GM23248 (cell line): ENCODE measurements around the gene ALDH8A1. TPM values are rescaled to one million over a fixed set of nuclear protein-coding genes. Genes with fewer than 3 reads are reported as not detected.

ENCODE experiments used
- DNase-seq: peaks from one replicate; pipeline ENCODE4 v3.0.0-alpha.2; 2015
- H2AFZ ChIP-seq: fragments of 200-600 bp; sonication (generic); 2 replicates; pipeline ENCODE4 v1.6.1; 2016; ENCODE audit warnings: antibody characterized with exemption
- H3F3A ChIP-seq: fragments of 200-600 bp; sonication (generic); 2 replicates; pipeline ENCODE4 v1.6.1; 2016; ENCODE audit warnings: mild to moderate bottlenecking, antibody characterized with exemption, mixed run types; ENCODE audit not compliant: insufficient read depth
- H3K27ac ChIP-seq: fragments of 200-600 bp; sonication (generic); 2 replicates; pipeline ENCODE4 v1.5.1; 2016; ENCODE audit warnings: mild to moderate bottlenecking
- H3K27me3 ChIP-seq: fragments of 200-600 bp; sonication (generic); replicated peaks from 2 replicates; pipeline ENCODE4 v1.6.1; 2016; ENCODE audit warnings: mild to moderate bottlenecking; ENCODE audit not compliant: insufficient read depth
- H3K36me3 ChIP-seq: fragments of 200-600 bp; sonication (generic); 2 replicates; pipeline ENCODE4 v1.6.1; 2016; ENCODE audit warnings: low read depth, mild to moderate bottlenecking
- H3K4me1 ChIP-seq: fragments of 200-600 bp; sonication (generic); 2 replicates; pipeline ENCODE4 v1.6.1; 2016; ENCODE audit warnings: mild to moderate bottlenecking; ENCODE audit not compliant: insufficient read depth
- H3K4me2 ChIP-seq: fragments of 200-600 bp; sonication (generic); one replicate; pipeline ENCODE4 v1.6.1; 2016; ENCODE audit warnings: mild to moderate bottlenecking; ENCODE audit not compliant: unreplicated experiment
- H3K4me3 ChIP-seq: fragments of 200-600 bp; sonication (generic); 2 replicates; pipeline ENCODE4 v1.5.1; 2016; ENCODE audit warnings: mild to moderate bottlenecking
- H3K79me2 ChIP-seq: fragments of 200-600 bp; sonication (generic); 2 replicates; pipeline ENCODE4 v1.6.1; 2016; ENCODE audit warnings: mild to moderate bottlenecking; ENCODE audit not compliant: insufficient read depth
- H3K9ac ChIP-seq: fragments of 200-600 bp; sonication (generic); 2 replicates; pipeline ENCODE4 v1.6.1; 2016; ENCODE audit warnings: mild to moderate bottlenecking
- H3K9me2 ChIP-seq: fragments of 200-600 bp; sonication (generic); 2 replicates; pipeline ENCODE4 v1.6.1; 2016; ENCODE audit warnings: mixed run types, mild to moderate bottlenecking, moderate library complexity; ENCODE audit not compliant: insufficient read depth
- H3K9me3 ChIP-seq: fragments of 200-600 bp; sonication (generic); one replicate; pipeline ENCODE4 v1.6.1; 2017; ENCODE audit warnings: low read depth
- H4K20me1 ChIP-seq: fragments of 200-600 bp; sonication (generic); 2 replicates; pipeline ENCODE4 v1.6.0; 2016; ENCODE audit not compliant: insufficient read depth
- EZH2 ChIP-seq: fragments of 200-600 bp; sonication (generic); IDR thresholded peaks from 2 replicates; pipeline ENCODE4 v1.6.1; 2018; ENCODE audit warnings: antibody characterized with exemption, mild to moderate bottlenecking; ENCODE audit not compliant: insufficient read depth, poor library complexity, severe bottlenecking
- EZH2phosphoT487 ChIP-seq: fragments of 200-600 bp; sonication (generic); IDR thresholded peaks from 2 replicates; pipeline ENCODE4 v1.6.1; 2018; ENCODE audit warnings: antibody characterized with exemption, moderate library complexity, mild to moderate bottlenecking, low read depth; ENCODE audit not compliant: insufficient read depth
- WGBS, 2 experiments: methylation state at CpG; one replicate each; pipeline ENCODE4 v1.1.6; 2015 to 2017; ENCODE audit warnings: low lambda C conversion rate in 2 of 2, low coverage in 1 of 2; ENCODE audit errors: missing lambda C conversion rate in 2 of 2; 5-methylcytosine and 5-hydroxymethylcytosine counted together
- in situ Hi-C: fragments of 300-500 bp; cut with MboI; formaldehyde crosslinking; loops from 2 replicates; pipeline ENCODE4 v1.15.0; 2020
- polyA plus RNA-seq: library from polyadenylated mRNA; unstranded; fragments of >200 nt; fragmentation: Nextera tagmentation; extraction: Ambion mirVana; gene quantifications from 2 replicates; pipeline ENCODE4 v1.2.1, GENCODE V29; 2016
- total RNA-seq: library from RNA; depleted of rRNA; stranded (reverse); fragments of >200 nt; shearing (Covaris generic); gene quantifications from 2 replicates; pipeline ENCODE4 v1.2.3, GENCODE V29; 2014

Gene ALDH8A1
- total and polyA plus RNA-seq, 2 experiments from 2014 or later: not detected

- H4K20me1 ChIP-seq: no peaks in the 10 kb centered on the region
- H3K9me2 ChIP-seq: no peaks in the 10 kb centered on the region
- no peak overlapping the region for H2AFZ ChIP-seq
- in situ Hi-C loops: no loop called here
- no peaks in the 10 kb centered on the region for H3F3A ChIP-seq
- no peak overlapping the region for H3K27ac ChIP-seq
- no peak for DNase-seq
- no peaks in the 10 kb centered on the region for H3K36me3 ChIP-seq
- 72 to 82% methylated on average over 2 of the region's 2 CpGs for WGBS, 2 experiments
- no peaks in the 10 kb centered on the region for H3K9me3 ChIP-seq
- H3K9ac ChIP-seq: no peak overlapping the region
- TF ChIP-seq EZH2phosphoT487: no peak
- TF ChIP-seq EZH2: no peak
- H3K4me2 ChIP-seq: no peak overlapping the region
- no peaks in the 10 kb centered on the region for H3K4me1 ChIP-seq
- H3K79me2 ChIP-seq: no peaks in the 10 kb centered on the region
- H3K27me3 ChIP-seq: no peaks in the 10 kb centered on the region
- no peak overlapping the region for H3K4me3 ChIP-seq
Measured at GRCh38 chr6:134896910-134897309, 53.0 kb downstream of the ALDH8A1 start.

GRCh38 chr6:134894800-134895199 lies 55.1 kb downstream of the ALDH8A1 start:
- Histone ChIP-seq H2AFZ (no peak overlapping the region), H3K9me3 (no peaks in the 10 kb centered on the region), H3K9me2 (no peaks in the 10 kb centered on the region), H3K4me1 (no peaks in the 10 kb centered on the region), H3F3A (no peaks in the 10 kb centered on the region), H3K4me2 (no peak overlapping the region), H4K20me1 (no peaks in the 10 kb centered on the region), H3K27ac (no peak overlapping the region), H3K27me3 (no peaks in the 10 kb centered on the region), H3K36me3 (no peaks in the 10 kb centered on the region), H3K9ac (no peak overlapping the region), H3K4me3 (no peak overlapping the region), H3K79me2 (no peaks in the 10 kb centered on the region)
- 29 to 40% methylated on average over 1 of the region's 1 CpG for WGBS, 2 experiments
- no peak for DNase-seq
- in situ Hi-C loops: no loop called here
- no peak for TF ChIP-seq EZH2phosphoT487
- no peak for TF ChIP-seq EZH2

DNA sequence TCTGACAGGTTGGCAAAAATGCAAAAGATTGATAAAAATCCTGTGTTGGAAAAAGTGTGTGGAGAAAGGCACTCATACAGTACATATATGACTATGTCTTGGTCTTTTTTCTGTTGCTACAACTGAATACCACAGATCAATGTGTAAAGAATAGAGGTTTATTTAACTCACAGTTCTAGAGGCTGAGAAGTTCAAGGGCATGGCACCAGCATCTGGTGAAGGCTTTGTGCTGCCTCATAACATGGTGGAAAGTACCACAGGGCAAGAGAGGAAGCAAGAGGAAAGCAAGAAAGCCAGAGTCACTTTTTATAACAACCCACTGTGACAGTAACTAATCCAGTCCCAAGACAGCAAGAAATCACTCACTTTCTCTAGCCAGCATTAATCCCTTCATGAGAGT lies 57.5 kb downstream of the ALDH8A1 start:
- H2AFZ ChIP-seq: no peak overlapping the region
- no peak for DNase-seq
- H3K36me3 ChIP-seq: no peaks in the 10 kb centered on the region
- H3K27me3 ChIP-seq: no peaks in the 10 kb centered on the region
- no peaks in the 10 kb centered on the region for H3K9me2 ChIP-seq
- H3K9ac ChIP-seq: no peak overlapping the region
- H3K4me1 ChIP-seq: no peaks in the 10 kb centered on the region
- H3F3A ChIP-seq: no peaks in the 10 kb centered on the region
- no peaks in the 10 kb centered on the region for H3K9me3 ChIP-seq
- no peak overlapping the region for H3K4me2 ChIP-seq
- no peak overlapping the region for H3K4me3 ChIP-seq
- TF ChIP-seq EZH2phosphoT487 (no peak), EZH2 (no peak)
- in situ Hi-C loops: no loop called here
- H3K27ac ChIP-seq: no peak overlapping the region
- no peaks in the 10 kb centered on the region for H4K20me1 ChIP-seq
- no peaks in the 10 kb centered on the region for H3K79me2 ChIP-seq

DNA sequence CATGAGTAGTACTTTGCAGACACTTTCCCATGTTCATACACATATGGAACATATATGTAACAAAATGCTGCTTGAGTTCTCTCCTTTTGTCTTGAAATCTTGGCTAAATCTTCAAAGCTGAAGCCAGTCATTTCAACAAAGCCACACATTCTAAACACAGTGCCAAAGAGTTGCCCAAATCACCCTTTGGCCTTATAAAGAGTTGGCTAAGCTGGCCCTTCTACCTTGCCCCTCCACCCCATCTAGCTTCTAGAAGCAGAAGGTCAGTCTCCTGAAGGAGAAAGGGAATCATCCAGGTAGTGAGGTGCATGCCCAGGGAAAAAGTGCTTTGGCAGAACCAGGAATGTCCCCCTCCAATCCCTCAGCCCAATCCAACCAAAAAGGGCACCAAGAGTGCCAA lies 58.3 kb downstream of the ALDH8A1 start:
- no peak for DNase-seq
- Histone ChIP-seq H2AFZ (no peak overlapping the region), H3K27ac (no peak overlapping the region), H3K4me1 (no peaks in the 10 kb centered on the region), H3K79me2 (no peaks in the 10 kb centered on the region), H3K27me3 (no peaks in the 10 kb centered on the region), H3K9me3 (no peaks in the 10 kb centered on the region), H4K20me1 (no peaks in the 10 kb centered on the region), H3K4me2 (no peak overlapping the region), H3K36me3 (no peaks in the 10 kb centered on the region), H3K4me3 (no peak overlapping the region), H3K9me2 (no peaks in the 10 kb centered on the region), H3K9ac (no peak overlapping the region), H3F3A (no peaks in the 10 kb centered on the region)
- in situ Hi-C loops: no loop called here
- no peak for TF ChIP-seq EZH2

DNA sequence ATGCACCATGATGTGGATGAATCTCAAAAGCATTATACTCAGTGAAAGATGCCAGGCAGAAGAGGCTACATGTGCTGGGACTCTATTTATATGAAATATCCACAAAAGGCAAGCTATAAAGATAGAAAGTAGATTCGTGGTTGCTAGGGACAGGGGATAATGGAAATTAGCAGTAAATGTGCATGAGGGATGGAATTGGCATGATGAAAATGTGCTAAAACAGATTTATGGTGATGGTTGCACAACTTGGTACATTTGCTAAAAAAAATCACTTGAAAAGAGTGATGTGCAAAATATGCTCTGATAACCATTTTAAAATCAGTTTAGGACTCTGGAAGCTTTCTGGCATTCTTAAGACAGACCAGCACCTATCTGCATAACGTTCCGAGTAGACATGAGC lies 61.6 kb downstream of the ALDH8A1 start:
- Histone ChIP-seq H3K9me3 (no peaks in the 10 kb centered on the region), H3K36me3 (no peaks in the 10 kb centered on the region), H3K9ac (no peak overlapping the region), H3K79me2 (no peaks in the 10 kb centered on the region), H3K27ac (no peak overlapping the region), H3F3A (no peaks in the 10 kb centered on the region), H4K20me1 (no peaks in the 10 kb centered on the region), H3K4me2 (no peak overlapping the region), H3K27me3 (no peaks in the 10 kb centered on the region), H3K4me1 (no peaks in the 10 kb centered on the region), H2AFZ (no peak overlapping the region), H3K9me2 (no peaks in the 10 kb centered on the region), H3K4me3 (no peak overlapping the region)
- in situ Hi-C loops: no loop called here
- TF ChIP-seq EZH2phosphoT487 (no peak), EZH2 (no peak)
- no peak for DNase-seq
- 54 to 61% methylated on average over 3 of the region's 3 CpGs for WGBS, 2 experiments
